ENCODE measurements around the gene DNAJC18. TPM values are rescaled to one million over a fixed set of nuclear protein-coding genes. Genes with fewer than 3 reads are reported as not detected.

DNAJC18 gene
- total RNA-seq, 1 experiment from 2014 or later: 4.4 TPM

DNA sequence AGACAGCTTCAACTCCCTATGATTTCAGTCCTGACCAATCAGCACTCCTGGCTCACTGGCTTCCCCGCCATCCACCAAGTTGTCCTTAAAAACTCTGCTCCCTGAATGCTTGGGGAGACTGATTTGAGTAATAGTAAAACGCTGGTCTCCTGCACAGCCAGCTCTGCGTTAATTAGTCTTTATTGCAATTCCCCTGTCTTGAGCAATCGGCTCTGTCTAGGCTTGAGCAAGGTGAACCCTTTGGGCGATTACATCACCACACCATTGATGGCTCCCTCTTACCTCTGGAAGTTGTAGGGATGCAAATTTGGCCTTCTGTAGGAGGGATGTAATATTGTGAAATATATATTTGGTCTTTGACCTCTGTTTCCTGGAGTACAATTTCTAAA is 53.3 kb downstream of the DNAJC18 start:
- Histone ChIP-seq H3K27ac (ENCODE audit: low read length) (no peak overlapping the region), H2AFZ (ENCODE audit: low read length) (no peak overlapping the region), H3K4me2 (ENCODE audit: low read length) (no peak overlapping the region), H3K4me1 (ENCODE audit: insufficient read depth, low read length) (peaks cover 12% of the 10 kb centered on the region), H3F3A (ENCODE audit: low read length, unreplicated experiment) (no peaks in the 10 kb centered on the region), H3K79me2 (ENCODE audit: low read length) (peaks cover 9% of the 10 kb centered on the region), H3K36me3 (ENCODE audit: low read depth, low read length) (no peaks in the 10 kb centered on the region), H3K27me3 (ENCODE audit: low read length) (no peaks in the 10 kb centered on the region), H3K4me3 (ENCODE audit: low read length) (no peak overlapping the region), H4K20me1 (ENCODE audit: low read length) (no peaks in the 10 kb centered on the region), H3K9me3 (ENCODE audit: low read length) (no peaks in the 10 kb centered on the region), H3K9me2 (replicated peaks; ENCODE audit: low read length) (no peaks in the 10 kb centered on the region), H3K9ac (ENCODE audit: low read length) (no peak overlapping the region)
- DNase-seq: no peak
- no TSS peak for BruUV-seq (replicated peaks)
- CTCF ChIA-PET: no interaction called here
- POLR2A ChIA-PET (ENCODE audit: unreplicated experiment): no interaction called here
- TF ChIP-seq EZH2phosphoT487 (IDR thresholded peaks at IDR 0.05; ENCODE audit: borderline replicate concordance, low read length) (no peak), EZH2 (IDR thresholded peaks at IDR 0.05; ENCODE audit: low read length, unreplicated experiment) (no peak)
- TF ChIP-seq, protein P1, sequence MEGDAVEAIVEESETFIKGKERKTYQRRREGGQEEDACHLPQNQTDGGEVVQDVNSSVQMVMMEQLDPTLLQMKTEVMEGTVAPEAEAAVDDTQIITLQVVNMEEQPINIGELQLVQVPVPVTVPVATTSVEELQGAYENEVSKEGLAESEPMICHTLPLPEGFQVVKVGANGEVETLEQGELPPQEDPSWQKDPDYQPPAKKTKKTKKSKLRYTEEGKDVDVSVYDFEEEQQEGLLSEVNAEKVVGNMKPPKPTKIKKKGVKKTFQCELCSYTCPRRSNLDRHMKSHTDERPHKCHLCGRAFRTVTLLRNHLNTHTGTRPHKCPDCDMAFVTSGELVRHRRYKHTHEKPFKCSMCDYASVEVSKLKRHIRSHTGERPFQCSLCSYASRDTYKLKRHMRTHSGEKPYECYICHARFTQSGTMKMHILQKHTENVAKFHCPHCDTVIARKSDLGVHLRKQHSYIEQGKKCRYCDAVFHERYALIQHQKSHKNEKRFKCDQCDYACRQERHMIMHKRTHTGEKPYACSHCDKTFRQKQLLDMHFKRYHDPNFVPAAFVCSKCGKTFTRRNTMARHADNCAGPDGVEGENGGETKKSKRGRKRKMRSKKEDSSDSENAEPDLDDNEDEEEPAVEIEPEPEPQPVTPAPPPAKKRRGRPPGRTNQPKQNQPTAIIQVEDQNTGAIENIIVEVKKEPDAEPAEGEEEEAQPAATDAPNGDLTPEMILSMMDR (conservative IDR thresholded peaks at IDR 0.05; ENCODE audit: low read depth, low read length): no peak
- no peak for ATAC-seq
- intact Hi-C loops (cut with micrococcal nuclease): no loop called here

GRCh38 chr5:139385061-139386049 is 54.0 kb downstream of the DNAJC18 start:
- intact Hi-C loops (cut with micrococcal nuclease): no loop called here
- ChIA-PET POLR2A (ENCODE audit: unreplicated experiment) (no interaction called here), CTCF (no interaction called here)
- H3K4me3 ChIP-seq (ENCODE audit: low read length): no peak overlapping the region
- DNase-seq (no peak), ATAC-seq (no peak; the same call in 1 of the 2 replicates)
- TF ChIP-seq EZH2 (IDR thresholded peaks at IDR 0.05; ENCODE audit: low read length, unreplicated experiment): no peak
- TF ChIP-seq, protein P1 (conservative IDR thresholded peaks at IDR 0.05; ENCODE audit: low read depth, low read length): peak; percentile 34; the same call in 1 of the 2 replicates
- H3K36me3 ChIP-seq (ENCODE audit: low read depth, low read length): no peaks in the 10 kb centered on the region
- no peaks in the 10 kb centered on the region for H3K27me3 ChIP-seq (ENCODE audit: low read length)
- no TSS peak for BruUV-seq (replicated peaks)
- no peak overlapping the region for H3K27ac ChIP-seq (ENCODE audit: low read length)
- no peak overlapping the region for H2AFZ ChIP-seq (ENCODE audit: low read length)
- no peaks in the 10 kb centered on the region for H3K9me3 ChIP-seq (ENCODE audit: low read length)
- H3K79me2 ChIP-seq (ENCODE audit: low read length): 0 out of 2 replicates have a peak, but pooled peaks cover 2% of the 10 kb centered on the region
- no peak overlapping the region for H3K4me2 ChIP-seq (ENCODE audit: low read length)
- H3K9ac ChIP-seq (ENCODE audit: low read length): no peak overlapping the region
- H3K9me2 ChIP-seq (replicated peaks; ENCODE audit: low read length): no peaks in the 10 kb centered on the region
- no peaks in the 10 kb centered on the region for H4K20me1 ChIP-seq (ENCODE audit: low read length)
- no peaks in the 10 kb centered on the region for H3F3A ChIP-seq (ENCODE audit: low read length, unreplicated experiment)
- H3K4me1 ChIP-seq (ENCODE audit: insufficient read depth, low read length): peaks cover 5% of the 10 kb centered on the region

- no peak overlapping the region for H3K4me3 ChIP-seq (ENCODE audit: low read length)
- H3K4me2 ChIP-seq (ENCODE audit: low read length): no peak overlapping the region
- no peaks in the 10 kb centered on the region for H4K20me1 ChIP-seq (ENCODE audit: low read length)
- intact Hi-C loops (cut with micrococcal nuclease): no loop called here
- H3K79me2 ChIP-seq (ENCODE audit: low read length): no peaks in the 10 kb centered on the region
- no peaks in the 10 kb centered on the region for H3K27me3 ChIP-seq (ENCODE audit: low read length)
- TF ChIP-seq, protein P1 (conservative IDR thresholded peaks at IDR 0.05; ENCODE audit: low read depth, low read length): no peak
- TF ChIP-seq EZH2phosphoT487 (IDR thresholded peaks at IDR 0.05; ENCODE audit: borderline replicate concordance, low read length) (no peak), EZH2 (IDR thresholded peaks at IDR 0.05; ENCODE audit: low read length, unreplicated experiment) (no peak)
- H3K9me3 ChIP-seq (ENCODE audit: low read length): no peaks in the 10 kb centered on the region
- H3K4me1 ChIP-seq (ENCODE audit: insufficient read depth, low read length): peaks cover 4% of the 10 kb centered on the region; the same call in 1 of the 2 replicates
- no peak overlapping the region for H3K9ac ChIP-seq (ENCODE audit: low read length)
- CTCF ChIA-PET: no interaction called here
- H3F3A ChIP-seq (ENCODE audit: low read length, unreplicated experiment): no peaks in the 10 kb centered on the region
- H3K36me3 ChIP-seq (ENCODE audit: low read depth, low read length): no peaks in the 10 kb centered on the region
- ATAC-seq (no peak), DNase-seq (no peak)
- no peak overlapping the region for H2AFZ ChIP-seq (ENCODE audit: low read length)
- H3K27ac ChIP-seq (ENCODE audit: low read length): no peak overlapping the region
- H3K9me2 ChIP-seq (replicated peaks; ENCODE audit: low read length): no peaks in the 10 kb centered on the region
- BruUV-seq (replicated peaks): no TSS peak
- POLR2A ChIA-PET (ENCODE audit: unreplicated experiment): no interaction called here
Observed at GRCh38 chr5:139384591-139385051, 54.7 kb downstream of the DNAJC18 start.

All from PC-3 (cell line).